SH-SY5Y (cell line): ENCODE data around the gene TOLLIP.

Experiments
- GATA2 ChIP-seq: IDR thresholded peaks from 2 replicates; pipeline ENCODE4 v1.6.1; 2011; ENCODE audit warnings: mild to moderate bottlenecking, low read depth, low read length
- GATA3 ChIP-seq: IDR thresholded peaks from 2 replicates; pipeline ENCODE4 v1.6.1; 2011; ENCODE audit warnings: low read depth, mild to moderate bottlenecking, low read length, moderate library complexity

- TF ChIP-seq GATA2: no peak
- TF ChIP-seq GATA3: no peak
Observed at GRCh38 chr11:1226226-1226985, 83.0 kb downstream of the TOLLIP start.
